ENCODE measurements around the gene SERINC5.
"Not testable (repeated sequence)": the region's sequence is repeated elsewhere in the genome, so short reads cannot be mapped to it uniquely, and the experiment has no call there.

Gene SERINC5

GRCh38 chr5:80216096-80216495 lies 39.8 kb downstream of the SERINC5 start:
- no peak for TF ChIP-seq JUND (IDR thresholded peaks at IDR 0.05; ENCODE audit: low read depth)
- DNase-seq (ENCODE audit: low read depth in 1 of 2, low spot score in 1 of 2), result no peak
- in situ Hi-C loops (cut with HindIII; ENCODE audit: low pct_unique_long_range_greater_than_20kb, low sequenced_read_pairs), result no loop called here

GRCh38 chr5:80215523-80215922 lies 40.3 kb downstream of the SERINC5 start:
- DNase-seq (ENCODE audit: low read depth in 1 of 2, low spot score in 1 of 2), result no peak
- TF ChIP-seq JUND (IDR thresholded peaks at IDR 0.05; ENCODE audit: low read depth), result no peak
- in situ Hi-C loops (cut with HindIII; ENCODE audit: low pct_unique_long_range_greater_than_20kb, low sequenced_read_pairs), result no loop called here

- TF ChIP-seq JUND (IDR thresholded peaks at IDR 0.05; ENCODE audit: low read depth), result no peak
- no peak for DNase-seq (ENCODE audit: low read depth in 1 of 2, low spot score in 1 of 2)
- in situ Hi-C loops (cut with HindIII; ENCODE audit: low pct_unique_long_range_greater_than_20kb, low sequenced_read_pairs), result no loop called here
Observed at GRCh38 chr5:80213466-80213865, 42.4 kb downstream of the SERINC5 start.

- in situ Hi-C loops (cut with HindIII; ENCODE audit: low pct_unique_long_range_greater_than_20kb, low sequenced_read_pairs), result no loop called here
- no peak for TF ChIP-seq JUND (IDR thresholded peaks at IDR 0.05; ENCODE audit: low read depth)
- no peak for DNase-seq (ENCODE audit: low read depth in 1 of 2, low spot score in 1 of 2)
Observed at GRCh38 chr5:80212171-80212667, 43.6 kb downstream of the SERINC5 start.

- TF ChIP-seq JUND (IDR thresholded peaks at IDR 0.05; ENCODE audit: low read depth), result no peak
- in situ Hi-C loops (cut with HindIII; ENCODE audit: low pct_unique_long_range_greater_than_20kb, low sequenced_read_pairs), result no loop called here
- no peak for DNase-seq (ENCODE audit: low read depth in 1 of 2, low spot score in 1 of 2)
Observed at GRCh38 chr5:80211327-80211726, 44.5 kb downstream of the SERINC5 start.

GRCh38 chr5:80210014-80210413 lies 45.8 kb downstream of the SERINC5 start:
- no peak for DNase-seq (ENCODE audit: low read depth in 1 of 2, low spot score in 1 of 2)
- no peak for TF ChIP-seq JUND (IDR thresholded peaks at IDR 0.05; ENCODE audit: low read depth)
- in situ Hi-C loops (cut with HindIII; ENCODE audit: low pct_unique_long_range_greater_than_20kb, low sequenced_read_pairs), result no loop called here

GRCh38 chr5:80208381-80208780 lies 47.5 kb downstream of the SERINC5 start:
- in situ Hi-C loops (cut with HindIII; ENCODE audit: low pct_unique_long_range_greater_than_20kb, low sequenced_read_pairs), result no loop called here
- TF ChIP-seq JUND (IDR thresholded peaks at IDR 0.05; ENCODE audit: low read depth), result no peak
- no peak for DNase-seq (ENCODE audit: low read depth in 1 of 2, low spot score in 1 of 2)

GRCh38 chr5:80207832-80208231 lies 48.0 kb downstream of the SERINC5 start:
- DNase-seq (ENCODE audit: low read depth in 1 of 2, low spot score in 1 of 2), result no peak
- no peak for TF ChIP-seq JUND (IDR thresholded peaks at IDR 0.05; ENCODE audit: low read depth)
- in situ Hi-C loops (cut with HindIII; ENCODE audit: low pct_unique_long_range_greater_than_20kb, low sequenced_read_pairs), result no loop called here

GRCh38 chr5:80206282-80206681 lies 49.6 kb downstream of the SERINC5 start:
- in situ Hi-C loops (cut with HindIII; ENCODE audit: low pct_unique_long_range_greater_than_20kb, low sequenced_read_pairs), result no loop called here
- TF ChIP-seq JUND (IDR thresholded peaks at IDR 0.05; ENCODE audit: low read depth), result no peak
- DNase-seq (ENCODE audit: low read depth in 1 of 2, low spot score in 1 of 2), result no peak

GRCh38 chr5:80205846-80206245 lies 50.0 kb downstream of the SERINC5 start:
- TF ChIP-seq JUND (IDR thresholded peaks at IDR 0.05; ENCODE audit: low read depth), result no peak
- DNase-seq (ENCODE audit: low read depth in 1 of 2, low spot score in 1 of 2), result no peak

GRCh38 chr5:80204808-80205614 lies 50.8 kb downstream of the SERINC5 start:
- in situ Hi-C loops (cut with HindIII; ENCODE audit: low pct_unique_long_range_greater_than_20kb, low sequenced_read_pairs), result no loop called here
- TF ChIP-seq JUND (IDR thresholded peaks at IDR 0.05; ENCODE audit: low read depth), result no peak
- no peak for DNase-seq (ENCODE audit: low read depth in 1 of 2, low spot score in 1 of 2)

More at GRCh38 chr5:80205846-80206245, 50.0 kb downstream of the SERINC5 start:
- in situ Hi-C loops (cut with HindIII; ENCODE audit: low pct_unique_long_range_greater_than_20kb, low sequenced_read_pairs), result no loop called here

- in situ Hi-C loops (cut with HindIII; ENCODE audit: low pct_unique_long_range_greater_than_20kb, low sequenced_read_pairs); DNase-seq (ENCODE audit: low read depth in 1 of 2, low spot score in 1 of 2): not testable (repeated sequence)
Observed at GRCh38 chr5:80201763-80202162, 54.1 kb downstream of the SERINC5 start.

- DNase-seq (ENCODE audit: low read depth in 1 of 2, low spot score in 1 of 2), result no peak
Observed at GRCh38 chr5:80198920-80199319, 56.9 kb downstream of the SERINC5 start.

GRCh38 chr5:80198399-80198798 lies 57.4 kb downstream of the SERINC5 start:
- no peak for DNase-seq (ENCODE audit: low read depth in 1 of 2, low spot score in 1 of 2)
- TF ChIP-seq JUND (IDR thresholded peaks at IDR 0.05; ENCODE audit: low read depth), result no peak
- in situ Hi-C loops (cut with HindIII; ENCODE audit: low pct_unique_long_range_greater_than_20kb, low sequenced_read_pairs), result no loop called here

More at GRCh38 chr5:80198920-80199319, 56.9 kb downstream of the SERINC5 start:
- no peak for TF ChIP-seq JUND (IDR thresholded peaks at IDR 0.05; ENCODE audit: low read depth)
- in situ Hi-C loops (cut with HindIII; ENCODE audit: low pct_unique_long_range_greater_than_20kb, low sequenced_read_pairs), result no loop called here

All from T47D (cell line).